Measurements from ENCODE around the gene SLC48A1.
A peak's percentile ranks its signal among the peaks of the same experiment; 100 is the strongest.

SLC48A1 gene

DNA sequence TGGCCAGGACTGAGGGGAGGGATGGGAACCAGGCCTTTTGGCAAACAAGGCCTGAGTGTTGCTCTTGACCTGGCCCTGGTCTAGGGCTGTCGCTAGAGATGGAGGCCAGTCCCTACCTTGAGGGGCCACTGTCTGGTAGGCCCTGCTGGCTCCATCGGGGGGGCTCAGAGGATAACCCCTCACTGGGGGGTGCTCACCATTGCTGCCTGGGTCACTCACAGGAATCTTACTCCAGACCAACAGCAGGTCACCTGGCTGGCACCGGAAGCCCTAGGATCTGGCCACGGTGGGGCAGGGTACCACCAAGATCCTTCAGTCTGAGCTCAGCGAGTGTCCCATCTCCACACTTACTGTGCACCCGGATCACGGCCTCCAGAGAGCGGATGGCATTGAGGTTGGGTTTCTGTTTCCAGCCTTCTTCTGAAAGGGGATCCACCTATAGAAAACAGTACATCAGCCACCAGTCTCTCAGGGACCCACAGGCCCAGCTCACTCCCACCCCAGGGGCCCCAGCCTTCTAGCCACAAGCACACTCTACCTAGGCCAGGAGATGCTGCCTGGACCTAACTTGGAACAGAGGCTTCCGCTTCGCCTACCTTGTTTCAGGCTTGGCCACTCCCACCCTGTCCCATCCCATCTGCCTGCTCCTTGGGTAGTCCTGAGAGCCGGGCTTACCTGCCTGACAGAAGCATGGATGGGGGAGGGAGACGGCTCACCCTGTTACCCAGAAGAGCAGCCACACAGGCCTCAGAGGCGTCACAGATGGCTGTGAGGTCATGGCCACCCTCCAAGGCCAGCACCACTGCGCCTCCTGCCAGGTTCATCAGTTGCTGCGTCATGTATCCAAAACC is 12.2 kb downstream of the SLC48A1 start:
- Histone ChIP-seq H3K27me3 (no peaks in the 10 kb centered on the region), H3K4me3 (no peak overlapping the region), H3K9me3 (no peaks in the 10 kb centered on the region), H3K27ac (peak overlapping the region; percentile 41 to 61), H3K36me3 (peaks cover 75 to 98% (median 95%) of the 10 kb centered on the region in 3 donors), H3K4me1 (peaks cover 0 to 21% (median 13%) of the 10 kb centered on the region in 4 donors)
- no peak for DNase-seq
- intact Hi-C loops (cut with DNase I; ENCODE audit: low total_unique reads): no loop called here
- TF ChIP-seq, protein P1, sequence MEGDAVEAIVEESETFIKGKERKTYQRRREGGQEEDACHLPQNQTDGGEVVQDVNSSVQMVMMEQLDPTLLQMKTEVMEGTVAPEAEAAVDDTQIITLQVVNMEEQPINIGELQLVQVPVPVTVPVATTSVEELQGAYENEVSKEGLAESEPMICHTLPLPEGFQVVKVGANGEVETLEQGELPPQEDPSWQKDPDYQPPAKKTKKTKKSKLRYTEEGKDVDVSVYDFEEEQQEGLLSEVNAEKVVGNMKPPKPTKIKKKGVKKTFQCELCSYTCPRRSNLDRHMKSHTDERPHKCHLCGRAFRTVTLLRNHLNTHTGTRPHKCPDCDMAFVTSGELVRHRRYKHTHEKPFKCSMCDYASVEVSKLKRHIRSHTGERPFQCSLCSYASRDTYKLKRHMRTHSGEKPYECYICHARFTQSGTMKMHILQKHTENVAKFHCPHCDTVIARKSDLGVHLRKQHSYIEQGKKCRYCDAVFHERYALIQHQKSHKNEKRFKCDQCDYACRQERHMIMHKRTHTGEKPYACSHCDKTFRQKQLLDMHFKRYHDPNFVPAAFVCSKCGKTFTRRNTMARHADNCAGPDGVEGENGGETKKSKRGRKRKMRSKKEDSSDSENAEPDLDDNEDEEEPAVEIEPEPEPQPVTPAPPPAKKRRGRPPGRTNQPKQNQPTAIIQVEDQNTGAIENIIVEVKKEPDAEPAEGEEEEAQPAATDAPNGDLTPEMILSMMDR (IDR thresholded peaks at IDR 0.05): no peak

DNA sequence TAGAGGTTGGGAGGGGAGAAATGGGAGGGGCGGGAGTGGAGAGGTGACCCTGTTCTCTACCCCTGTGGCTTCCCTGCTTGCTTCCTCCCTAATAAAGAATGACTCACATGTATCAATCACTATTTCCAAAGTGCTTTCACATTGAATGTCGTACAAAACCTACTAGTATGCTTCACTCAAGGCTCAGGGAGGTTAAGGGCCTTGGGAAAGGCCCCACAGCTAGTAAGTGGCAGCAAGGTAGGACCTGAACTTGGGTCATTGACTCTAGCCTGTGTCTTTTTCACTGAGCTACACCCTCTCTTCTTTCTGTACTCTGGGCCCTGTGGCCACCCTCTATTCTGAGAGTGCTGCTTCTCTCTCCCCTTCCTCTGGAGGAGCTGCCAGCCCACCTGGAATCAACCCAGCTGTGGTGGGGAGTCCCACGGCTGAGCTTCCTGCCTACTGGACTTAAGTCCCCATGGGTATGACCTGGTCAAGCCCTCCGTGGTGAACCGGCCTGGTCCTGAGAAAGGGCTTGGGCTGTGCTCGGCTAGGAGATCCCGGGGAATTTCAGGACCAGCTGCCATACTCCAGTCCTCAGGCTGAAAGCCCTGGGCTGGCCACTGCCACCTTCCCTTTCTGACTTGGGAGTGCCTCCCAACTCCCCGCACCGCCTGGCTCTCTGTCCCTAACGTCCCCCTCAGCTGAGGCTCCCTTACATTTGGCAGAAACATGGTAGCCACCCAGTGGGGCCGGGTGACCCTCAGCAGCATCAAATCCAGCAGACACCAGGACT is 13.0 kb downstream of the SLC48A1 start:
- H3K4me1 ChIP-seq: peaks cover 0 to 21% (median 13%) of the 10 kb centered on the region in 4 donors
- peak overlapping the region; percentile 41 to 61 for H3K27ac ChIP-seq
- no peaks in the 10 kb centered on the region for H3K9me3 ChIP-seq
- H3K4me3 ChIP-seq: no peak overlapping the region
- TF ChIP-seq, protein P1 (IDR thresholded peaks at IDR 0.05): no peak
- no peaks in the 10 kb centered on the region for H3K27me3 ChIP-seq
- intact Hi-C loops (cut with DNase I; ENCODE audit: low total_unique reads): no loop called here
- no peak for DNase-seq
- H3K36me3 ChIP-seq: peaks cover 82 to 100% (median 100%) of the 10 kb centered on the region in 3 donors

DNA sequence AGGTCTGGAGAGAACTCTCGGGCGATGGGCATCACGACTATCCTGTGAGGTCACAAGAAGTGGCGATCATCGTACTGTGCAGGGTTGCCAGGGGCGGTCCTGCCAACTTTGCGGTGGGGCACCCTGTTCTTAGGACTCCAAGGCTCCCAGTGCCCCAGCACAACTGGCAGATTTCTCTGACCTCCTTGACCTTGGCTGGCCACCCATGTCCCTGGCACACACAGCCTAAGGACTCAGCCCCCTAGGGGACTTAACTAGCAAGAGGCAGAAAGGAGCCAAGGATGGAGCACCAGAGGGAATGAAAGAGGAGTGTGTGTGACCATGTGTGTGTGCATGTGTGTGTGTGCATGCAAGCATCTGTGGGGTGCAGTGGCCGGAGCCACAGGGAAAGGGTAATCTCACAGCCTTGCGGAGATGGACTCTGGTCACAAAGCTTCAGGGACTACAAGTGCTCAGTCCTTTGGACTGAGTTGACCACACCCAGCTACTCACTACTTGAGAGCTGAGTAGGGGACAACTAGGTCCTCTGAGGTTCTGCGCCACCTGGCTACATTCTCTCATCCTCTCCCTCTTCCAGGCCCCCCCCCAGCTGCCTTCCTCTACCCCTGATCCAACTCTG is 13.7 kb downstream of the SLC48A1 start:
- TF ChIP-seq, protein P1 (IDR thresholded peaks at IDR 0.05): no peak
- DNase-seq: no peak
- peaks cover 86 to 100% (median 100%) of the 10 kb centered on the region in 3 donors for H3K36me3 ChIP-seq
- H3K4me1 ChIP-seq: peaks cover 0 to 21% (median 11%) of the 10 kb centered on the region in 4 donors
- H3K9me3 ChIP-seq: no peaks in the 10 kb centered on the region
- no peak overlapping the region for H3K4me3 ChIP-seq
- peak overlapping the region; percentile 41 to 61 for H3K27ac ChIP-seq
- intact Hi-C loops (cut with DNase I; ENCODE audit: low total_unique reads): no loop called here
- no peaks in the 10 kb centered on the region for H3K27me3 ChIP-seq

DNA sequence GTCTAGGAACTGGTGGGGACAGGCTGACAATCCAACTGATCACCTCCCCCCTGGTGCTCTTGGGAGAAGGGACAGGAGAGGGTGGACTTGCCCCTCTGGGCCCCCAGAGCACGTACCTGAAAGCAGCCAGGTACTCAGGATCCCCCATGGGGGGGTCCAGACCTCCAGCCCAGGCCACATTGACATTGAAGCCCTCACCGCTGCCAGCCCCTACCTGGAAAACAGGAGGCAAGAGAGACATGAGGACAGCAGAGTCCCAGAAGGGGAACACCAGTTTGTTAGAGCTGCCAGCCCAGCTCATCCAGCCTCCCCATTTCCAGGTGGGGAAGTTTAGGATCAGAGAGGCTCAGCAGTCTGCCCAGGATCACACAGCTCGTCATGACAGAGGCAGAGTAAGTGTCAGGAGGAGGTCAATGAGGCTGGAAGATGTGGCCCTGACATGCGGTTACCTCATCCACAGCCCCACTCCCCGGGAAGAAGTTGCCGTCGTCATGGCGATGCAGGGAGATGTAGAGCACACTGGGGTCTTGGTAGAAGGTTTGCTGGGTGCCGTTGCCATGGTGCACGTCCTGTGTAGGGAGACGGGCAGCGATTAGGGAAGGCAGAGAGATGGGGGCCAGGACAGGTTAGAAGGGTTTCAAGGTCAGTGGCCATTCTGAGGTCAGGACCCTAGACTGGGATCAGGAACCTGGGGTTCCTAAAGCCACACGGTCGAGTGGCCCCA is 14.7 kb downstream of the SLC48A1 start:
- Histone ChIP-seq H3K27ac (peak overlapping the region; percentile 24 to 61), H3K27me3 (no peaks in the 10 kb centered on the region), H3K4me1 (peaks cover 0 to 21% (median 11%) of the 10 kb centered on the region in 4 donors), H3K36me3 (peaks cover 94 to 100% (median 99%) of the 10 kb centered on the region in 3 donors), H3K4me3 (no peak overlapping the region), H3K9me3 (no peaks in the 10 kb centered on the region)
- TF ChIP-seq, protein P1 (IDR thresholded peaks at IDR 0.05): no peak
- no peak for DNase-seq
- intact Hi-C loops (cut with DNase I; ENCODE audit: low total_unique reads): no loop called here

DNA sequence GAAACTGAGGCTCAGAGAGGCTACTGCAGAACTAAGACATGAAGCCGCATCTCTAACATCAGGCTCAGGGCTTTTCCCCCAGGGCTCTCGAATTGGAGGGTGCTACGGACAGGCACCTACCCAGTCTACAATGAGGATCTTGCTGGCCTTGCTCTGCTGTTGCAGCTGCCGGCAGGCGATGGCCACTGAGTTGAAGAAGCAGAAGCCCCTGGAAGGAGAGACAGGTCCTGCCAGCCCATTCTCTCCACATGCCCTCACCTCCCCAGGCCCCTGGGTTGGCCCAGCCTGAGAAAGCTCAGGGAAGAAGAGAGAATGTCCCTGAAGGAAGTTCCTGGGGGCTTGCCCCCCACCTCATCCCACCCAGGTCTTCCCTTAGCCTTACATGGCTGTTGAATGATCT is 16.1 kb downstream of the SLC48A1 start:
- Histone ChIP-seq H3K36me3 (peaks cover 86 to 100% (median 99%) of the 10 kb centered on the region in 3 donors), H3K4me1 (peaks cover 0 to 24% (median 11%) of the 10 kb centered on the region in 4 donors), H3K9me3 (no peaks in the 10 kb centered on the region), H3K27me3 (no peaks in the 10 kb centered on the region), H3K27ac (no peak overlapping the region), H3K4me3 (no peak overlapping the region)
- no peak for DNase-seq
- TF ChIP-seq, protein P1 (IDR thresholded peaks at IDR 0.05): no peak
- intact Hi-C loops (cut with DNase I; ENCODE audit: low total_unique reads): no loop called here
